ENCODE measurements around the gene SRPX2.

Gene SRPX2

GRCh38 chrX:100643956-100644860 is at the start of gene SRPX2:
SRPX2 (plus strand) TSS chrX:100644199; CDS start chrX:100646323, 2,124 bp downstream.
- DNase-seq: peak; percentile 85

- no peak for DNase-seq
These were observed 47.4 kb upstream of the SRPX2 start for GRCh38 chrX:100596601-100597000.

GRCh38 chrX:100599456-100599855 is 44.5 kb upstream of the SRPX2 start:
- DNase-seq: no peak

GRCh38 chrX:100600340-100600739 is 43.7 kb upstream of the SRPX2 start:
- no peak for DNase-seq

GRCh38 chrX:100600758-100601157 is 43.2 kb upstream of the SRPX2 start:
- DNase-seq: peak; percentile 5

GRCh38 chrX:100606753-100607152 is 37.2 kb upstream of the SRPX2 start:
- peak; percentile 35 for DNase-seq

- DNase-seq: no peak
These were observed 34.4 kb upstream of the SRPX2 start for GRCh38 chrX:100609591-100609990.

GRCh38 chrX:100611951-100612350 is 32.0 kb upstream of the SRPX2 start:
- no peak for DNase-seq

GRCh38 chrX:100615005-100615404 is 29.0 kb upstream of the SRPX2 start:
- DNase-seq: peak; percentile 15

- no peak for DNase-seq
These were observed 21.0 kb upstream of the SRPX2 start for GRCh38 chrX:100623001-100623400.

- DNase-seq: peak; percentile 11
These were observed 18.0 kb upstream of the SRPX2 start for GRCh38 chrX:100625985-100626491.

- no peak for DNase-seq
These were observed 9.0 kb upstream of the SRPX2 start for GRCh38 chrX:100635040-100635439.

GRCh38 chrX:100635989-100636320 is 8.0 kb upstream of the SRPX2 start:
- DNase-seq: no peak

- peak; percentile 59 for DNase-seq
These were observed 7.5 kb upstream of the SRPX2 start, which contains the start of gene TSPAN6 for GRCh38 chrX:100636321-100636991. TSPAN6 (minus strand) TSS chrX:100636806; CDS start chrX:100636694, 112 bp downstream.

- DNase-seq: no peak
These were observed 1.7 kb upstream of the SRPX2 start for GRCh38 chrX:100642290-100642689.

GRCh38 chrX:100643212-100643611 is 787 bp upstream of the SRPX2 start:
- DNase-seq: no peak

GRCh38 chrX:100645106-100645505 is 1.1 kb downstream of the SRPX2 start:
- no peak for DNase-seq

GRCh38 chrX:100647095-100647494 is 3.1 kb downstream of the SRPX2 start:
- DNase-seq: no peak

GRCh38 chrX:100647739-100648138 is 3.7 kb downstream of the SRPX2 start:
- no peak for DNase-seq

GRCh38 chrX:100648458-100649417 is 4.7 kb downstream of the SRPX2 start:
- no peak for DNase-seq

GRCh38 chrX:100649550-100650356 is 5.8 kb downstream of the SRPX2 start:
- peak; percentile 78 for DNase-seq

- DNase-seq: no peak
These were observed 6.8 kb downstream of the SRPX2 start for GRCh38 chrX:100650841-100651240.
